Esophagus (tissue), 2 donors: Measurements from ENCODE around the gene GPR65. TPM values are rescaled to one million over a fixed set of nuclear protein-coding genes. Genes with fewer than 3 reads are reported as not detected.
A peak's percentile ranks its signal among the peaks of the same experiment; 100 is the strongest.

Experiments
- H3K27ac ChIP-seq, 2 donors: one replicate each; pipeline ENCODE4 v1.5.1; 2013; ENCODE audit warnings: low read depth in 2 of 2, mild to moderate bottlenecking in 2 of 2, inconsistent platforms in 1 of 2, low read length in 1 of 2, moderate library complexity in 1 of 2
- H3K27me3 ChIP-seq, 2 donors: one replicate each; pipeline ENCODE4 v1.6.1; 2013; ENCODE audit warnings: low read length in 2 of 2, control low read depth in 1 of 2, mild to moderate bottlenecking in 1 of 2; ENCODE audit not compliant: insufficient read depth in 2 of 2, control insufficient read depth in 1 of 2
- H3K36me3 ChIP-seq, 2 donors: one replicate each; pipeline ENCODE4 v1.6.1; 2013; ENCODE audit warnings: low read length in 1 of 2; ENCODE audit not compliant: control insufficient read depth in 2 of 2, insufficient read depth in 2 of 2
- H3K4me1 ChIP-seq, 2 donors: one replicate each; pipeline ENCODE4 v1.6.1; 2013; ENCODE audit warnings: low read length in 1 of 2; ENCODE audit not compliant: control insufficient read depth in 2 of 2, insufficient read depth in 2 of 2
- H3K4me3 ChIP-seq, 2 donors: one replicate each; pipeline ENCODE4 v1.5.1; 2013; ENCODE audit warnings: low read length in 2 of 2, mild to moderate bottlenecking in 2 of 2, low read depth in 1 of 2, moderate library complexity in 1 of 2
- H3K9me3 ChIP-seq, 2 donors: one replicate each; pipeline ENCODE4 v1.6.1; 2013; ENCODE audit warnings: mild to moderate bottlenecking in 2 of 2, low read depth in 1 of 2, low read length in 1 of 2, moderate library complexity in 1 of 2; ENCODE audit not compliant: control insufficient read depth in 2 of 2, insufficient read depth in 1 of 2
- WGBS, 2 donors: extraction: QIAGEN DNeasy Blood & Tissue Kit; methylation state at CpG; one replicate each; pipeline ENCODE4 v1.1.7; 2013; 5-methylcytosine and 5-hydroxymethylcytosine counted together
- polyA plus RNA-seq, 2 donors: library from polyadenylated mRNA; stranded (reverse); fragments of 200-250 nt; gene quantifications; one replicate each; pipeline ENCODE4 v1.2.3, GENCODE V29; 2013
- donor health status: healthy with polysubstance abuse.
- donor health status: Bipolar disorder and iron deficiency.

GPR65 gene
- polyA plus RNA-seq, 2 donors: 0.22 to 0.25 TPM

DNA sequence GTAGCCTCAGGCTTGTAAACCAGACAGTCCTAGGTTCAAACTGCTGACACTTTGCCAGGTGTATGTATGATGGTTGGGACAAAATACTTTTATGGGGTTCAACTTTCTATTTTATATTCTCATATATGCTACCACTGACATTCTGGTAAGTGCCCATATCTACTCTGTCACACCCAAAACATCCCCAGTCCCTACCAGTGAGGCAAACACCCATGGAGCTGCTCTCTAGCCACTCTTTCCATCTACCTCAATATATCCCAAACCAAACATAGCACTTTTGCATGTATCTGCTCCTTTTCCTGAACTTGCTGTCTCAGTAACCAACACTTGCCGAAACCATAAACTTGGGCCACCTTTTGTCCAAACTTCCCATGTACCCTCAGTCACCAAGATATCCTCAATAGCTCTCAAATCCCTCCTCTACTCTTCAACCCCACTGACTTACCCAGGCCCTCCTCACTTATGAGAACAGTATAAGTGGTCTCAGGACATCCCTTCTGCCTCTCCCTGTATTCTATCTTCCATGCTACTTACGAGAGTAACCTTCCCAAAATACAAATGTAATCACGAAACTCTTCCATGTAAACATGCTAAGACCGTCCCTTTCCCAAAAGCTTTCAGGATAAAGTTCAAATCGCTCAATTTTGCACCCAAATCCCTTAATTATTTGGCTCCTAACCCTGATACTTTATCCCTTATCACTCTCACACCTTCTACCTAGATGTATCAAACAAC, 15.5 kb upstream of the GPR65 start:
- H3K36me3 ChIP-seq: no peaks in the 10 kb centered on the region
- H3K27me3 ChIP-seq: no peaks in the 10 kb centered on the region
- no peak overlapping the region for H3K4me3 ChIP-seq
- H3K27ac ChIP-seq: no peak overlapping the region
- no peaks in the 10 kb centered on the region for H3K9me3 ChIP-seq
- WGBS, 2 donors: 91 to 96% methylated on average over 5 of the region's 5 CpGs
- peaks cover 0 to 2% of the 10 kb centered on the region in 2 donors for H3K4me1 ChIP-seq

DNA sequence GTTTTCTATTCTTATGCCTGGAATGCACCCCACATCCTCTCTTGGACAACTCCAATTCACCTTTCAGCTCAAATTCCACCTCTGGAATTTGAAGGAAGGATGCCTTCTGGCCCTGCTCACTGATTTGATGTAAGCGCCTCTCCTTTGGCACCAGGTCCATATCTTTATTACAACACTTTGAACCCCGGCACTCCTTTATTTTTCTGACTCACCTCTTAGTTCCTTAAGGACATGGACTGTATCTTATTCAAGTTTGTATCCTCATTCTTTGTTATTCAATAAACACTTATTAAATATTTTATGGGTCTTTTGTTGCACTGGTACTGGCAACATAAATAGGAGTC, 15.0 kb upstream of the GPR65 start:
- no peaks in the 10 kb centered on the region for H3K36me3 ChIP-seq
- whole genome bisulfite sequencing, 2 donors: 70 to 83% methylated on average over 2 of the region's 2 CpGs
- H3K9me3 ChIP-seq: no peaks in the 10 kb centered on the region
- H3K4me1 ChIP-seq: peaks cover 0 to 2% of the 10 kb centered on the region in 2 donors
- no peak overlapping the region for H3K27ac ChIP-seq
- H3K27me3 ChIP-seq: no peaks in the 10 kb centered on the region
- H3K4me3 ChIP-seq: no peak overlapping the region

DNA sequence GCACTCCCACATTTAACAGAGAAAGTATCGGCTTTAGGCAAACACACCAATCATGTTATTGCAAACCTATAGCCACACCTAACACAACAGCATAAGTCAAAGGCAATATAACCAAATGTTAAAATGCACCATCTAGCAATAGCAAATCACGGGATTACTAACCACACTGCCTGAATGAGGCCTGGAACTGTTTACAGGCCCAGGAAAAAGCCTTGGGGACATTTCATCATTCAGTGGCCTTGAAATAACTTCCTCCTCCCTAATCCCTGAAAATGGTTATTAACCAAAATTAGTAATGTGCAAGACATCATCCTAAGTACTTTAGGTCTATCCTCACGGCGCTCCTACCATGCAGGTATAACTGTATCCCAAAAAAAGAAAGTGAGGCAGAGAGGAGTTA, 14.3 kb upstream of the GPR65 start:
- peaks cover 0 to 2% of the 10 kb centered on the region in 2 donors for H3K4me1 ChIP-seq
- no peaks in the 10 kb centered on the region for H3K9me3 ChIP-seq
- no peak overlapping the region for H3K27ac ChIP-seq
- H3K36me3 ChIP-seq: no peaks in the 10 kb centered on the region
- no peak overlapping the region for H3K4me3 ChIP-seq
- no peaks in the 10 kb centered on the region for H3K27me3 ChIP-seq
- 80 to 86% methylated on average over 4 of the region's 4 CpGs for WGBS, 2 donors

DNA sequence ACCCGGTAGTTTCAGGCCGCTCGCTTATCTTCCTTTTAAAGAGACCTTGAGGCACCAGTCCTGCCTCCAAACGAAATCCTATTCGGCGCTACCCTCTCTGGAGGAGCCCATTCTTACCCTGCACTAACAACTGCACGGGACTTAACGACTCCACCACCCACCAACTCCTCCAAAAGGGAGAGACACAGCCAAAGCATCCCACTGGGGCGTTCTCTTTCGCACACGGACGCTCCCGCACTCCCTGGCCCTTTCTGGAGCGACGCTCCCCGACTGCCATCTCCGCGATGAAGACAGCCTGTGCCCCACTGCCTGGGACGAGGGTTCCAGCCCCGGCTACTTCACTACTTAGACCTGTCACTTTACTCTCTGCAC, 12.6 kb upstream of the GPR65 start:
- no peaks in the 10 kb centered on the region for H3K27me3 ChIP-seq
- peak overlapping the region; percentile 74 to 85 for H3K4me3 ChIP-seq
- WGBS, 2 donors: 10 to 15% methylated on average over 20 of the region's 20 CpGs
- no peaks in the 10 kb centered on the region for H3K36me3 ChIP-seq
- no peaks in the 10 kb centered on the region for H3K9me3 ChIP-seq
- H3K4me1 ChIP-seq: peaks cover 0 to 2% of the 10 kb centered on the region in 2 donors
- peak overlapping the region; percentile 86 to 93 for H3K27ac ChIP-seq

DNA sequence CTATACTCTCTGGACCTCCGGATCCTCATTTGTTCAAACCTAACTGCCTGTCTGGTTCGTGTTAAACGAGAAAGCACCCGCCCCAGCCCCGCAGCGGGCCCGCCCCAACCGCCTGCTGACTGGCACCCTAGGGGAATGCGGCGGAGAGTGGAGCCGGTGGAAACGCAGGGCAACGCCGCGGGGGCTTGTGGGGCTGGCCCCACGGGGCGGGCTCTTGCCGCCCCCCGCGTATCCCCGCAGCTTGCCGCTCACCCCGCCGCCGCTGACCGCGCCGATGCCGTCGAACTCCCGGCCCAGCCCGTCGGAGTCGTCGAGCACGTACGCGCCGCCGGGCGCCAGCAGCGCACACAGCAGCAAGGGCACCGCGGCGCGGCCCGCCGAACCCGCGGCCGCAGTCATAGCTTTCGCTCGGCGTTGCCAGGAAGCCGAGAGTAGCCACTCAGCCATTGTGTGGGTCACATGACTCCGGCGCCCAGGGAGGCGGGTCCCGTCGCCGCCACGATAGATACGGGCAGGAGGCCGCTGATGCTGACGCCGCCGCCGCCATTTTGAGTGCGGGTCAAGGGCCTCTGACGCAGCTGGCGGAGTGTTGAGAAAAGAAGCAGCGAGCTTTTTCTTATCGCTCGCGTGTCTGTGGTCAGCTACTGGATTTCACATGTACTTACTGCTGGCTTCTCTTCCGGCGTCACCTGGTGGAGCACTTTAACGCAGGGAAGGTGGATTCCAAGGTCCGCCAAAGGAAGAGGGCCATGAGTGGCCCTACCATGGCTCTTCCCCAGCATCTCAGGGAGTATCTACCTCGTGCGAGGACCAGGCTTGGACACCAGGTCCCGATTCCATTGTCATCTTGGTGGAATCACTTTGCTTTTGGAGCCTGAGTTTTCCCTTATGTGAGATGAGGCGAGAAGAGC, 12.0 kb upstream of the GPR65 start, which contains the start of gene GALC:
Gene GALC, minus strand, starts transcription at position 465 of the 911 bp plus-strand sequence. Its CDS starts 18 bp downstream, at position 447.
- no peaks in the 10 kb centered on the region for H3K36me3 ChIP-seq
- WGBS, 2 donors: 3% methylated on average over 61 to 83 of the region's 83 CpGs
- peaks cover 0 to 2% of the 10 kb centered on the region in 2 donors for H3K4me1 ChIP-seq
- H3K9me3 ChIP-seq: no peaks in the 10 kb centered on the region
- H3K27ac ChIP-seq: peak within 1 kb of the TSS; percentile 86 to 93
- peak within 1 kb of the TSS; percentile 74 to 85 for H3K4me3 ChIP-seq
- no peaks in the 10 kb centered on the region for H3K27me3 ChIP-seq

DNA sequence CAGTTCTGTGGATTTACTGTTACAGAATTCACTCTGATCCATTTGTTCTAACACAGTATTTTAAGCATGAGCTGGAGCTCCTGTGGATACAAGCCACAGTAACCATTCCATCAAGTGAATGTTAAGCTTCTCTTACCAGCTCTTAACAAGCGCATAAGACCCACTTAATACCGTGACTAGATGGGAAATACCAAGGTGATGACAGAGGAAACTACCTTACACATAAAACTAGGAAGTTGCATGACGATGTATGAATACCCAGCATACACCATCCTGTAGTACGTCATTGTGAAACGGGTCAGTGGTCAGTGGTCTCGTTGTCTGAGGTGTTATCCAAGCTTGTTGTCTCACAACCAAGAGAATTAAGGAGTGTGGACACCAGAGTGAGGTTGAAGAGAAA, 10.0 kb upstream of the GPR65 start:
- Histone ChIP-seq H3K27ac (no peak overlapping the region), H3K4me1 (peaks cover 0 to 2% of the 10 kb centered on the region in 2 donors)
- WGBS, 2 donors: 75 to 86% methylated on average over 6 of the region's 6 CpGs

DNA sequence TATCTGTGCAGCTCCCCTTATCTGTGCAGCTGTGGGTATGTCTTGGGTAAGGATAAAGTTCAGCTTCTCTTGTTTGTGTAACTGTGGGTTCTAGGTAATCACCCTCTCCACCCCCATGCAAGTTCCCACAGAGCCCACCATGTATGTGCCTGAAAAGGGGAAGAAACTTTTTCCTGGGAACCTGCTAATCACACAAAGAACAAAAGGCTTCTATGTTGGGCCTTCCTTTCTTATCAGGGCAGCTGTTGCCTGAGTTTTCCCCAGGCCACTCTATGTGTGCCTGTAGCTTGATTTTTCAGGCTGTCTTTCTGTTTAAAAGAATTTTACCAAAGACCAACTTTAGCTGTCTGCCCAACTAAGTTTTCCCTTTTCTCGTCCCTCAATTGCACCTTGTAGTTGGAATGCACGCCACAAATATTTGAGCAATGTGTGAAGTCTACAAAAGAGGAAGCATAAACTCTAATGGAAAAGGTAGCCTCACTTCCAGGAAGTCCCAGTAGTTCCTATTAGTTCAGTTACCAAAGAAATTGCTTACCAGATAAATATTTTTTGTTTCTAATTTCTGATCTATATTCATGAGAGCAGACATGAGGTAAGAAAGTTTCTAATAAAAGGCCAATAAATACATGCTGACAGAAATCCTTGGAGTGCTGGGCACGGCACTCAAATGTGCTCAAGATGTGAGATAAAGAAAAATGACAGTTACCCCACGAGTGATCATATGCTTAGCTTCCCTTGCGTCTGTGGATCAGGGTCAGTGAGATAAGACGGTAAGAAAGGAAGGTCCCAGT, 9.2 kb upstream of the GPR65 start:
- 62 to 77% methylated on average over 6 of the region's 6 CpGs for WGBS, 2 donors
- no peaks in the 10 kb centered on the region for H3K9me3 ChIP-seq
- no peak overlapping the region for H3K4me3 ChIP-seq
- peaks cover 0 to 2% of the 10 kb centered on the region in 2 donors for H3K4me1 ChIP-seq
- H3K27me3 ChIP-seq: no peaks in the 10 kb centered on the region
- H3K27ac ChIP-seq: no peak overlapping the region
- no peaks in the 10 kb centered on the region for H3K36me3 ChIP-seq

More for the DNA sequence above, 10.0 kb upstream of the GPR65 start:
- Histone ChIP-seq H3K4me3 (no peak overlapping the region), H3K36me3 (no peaks in the 10 kb centered on the region), H3K27me3 (no peaks in the 10 kb centered on the region), H3K9me3 (no peaks in the 10 kb centered on the region)

DNA sequence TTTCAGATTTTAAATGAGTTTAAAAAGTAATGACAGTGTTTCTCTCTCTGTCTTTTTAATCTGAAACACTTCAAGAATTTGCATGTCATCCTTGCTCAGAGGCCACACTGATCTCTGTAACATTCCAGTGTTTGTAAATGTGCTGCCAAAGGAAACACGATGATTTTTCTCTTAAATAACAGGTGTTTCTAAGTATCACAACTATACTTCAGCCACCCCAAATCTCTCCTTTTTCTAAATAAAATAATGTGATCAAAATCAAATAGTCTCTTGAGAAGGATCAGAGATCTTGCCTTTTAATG, 8.7 kb upstream of the GPR65 start:
- Histone ChIP-seq H3K36me3 (no peaks in the 10 kb centered on the region), H3K27ac (no peak overlapping the region), H3K4me3 (no peak overlapping the region), H3K4me1 (peaks cover 0 to 2% of the 10 kb centered on the region in 2 donors), H3K9me3 (no peaks in the 10 kb centered on the region), H3K27me3 (no peaks in the 10 kb centered on the region)
- WGBS, 2 donors: 50 to 62% methylated on average over 1 of the region's 1 CpG

DNA sequence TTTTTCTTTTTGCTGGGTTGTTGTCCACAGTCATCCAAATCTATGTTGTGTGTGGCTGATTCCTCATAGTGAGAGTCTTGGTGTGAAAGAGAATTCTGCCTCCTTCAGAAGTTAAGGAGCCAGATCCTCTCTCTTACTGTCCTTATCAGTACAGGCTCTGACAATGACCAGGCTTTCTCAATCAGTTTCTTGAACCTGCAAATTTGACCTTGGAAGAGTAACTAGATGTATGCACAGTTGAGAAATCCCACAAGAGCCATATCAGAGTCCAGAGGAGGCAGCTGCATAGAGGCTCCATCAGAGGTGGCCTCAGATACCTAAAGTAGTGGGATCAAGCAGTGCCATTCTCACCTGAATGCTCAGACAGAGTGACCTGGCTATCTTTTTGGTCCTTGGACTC, 6.5 kb upstream of the GPR65 start:
- Histone ChIP-seq H3K9me3 (no peaks in the 10 kb centered on the region), H3K4me3 (no peak overlapping the region), H3K4me1 (no peaks in the 10 kb centered on the region), H3K27me3 (no peaks in the 10 kb centered on the region), H3K36me3 (no peaks in the 10 kb centered on the region), H3K27ac (no peak overlapping the region)
